DMS53 (cell line): ENCODE measurements around the gene KCTD17.
A peak's percentile ranks its signal among the peaks of the same experiment; 100 is the strongest.

ENCODE experiments used
- DNase-seq: peaks from one replicate; lab custom pipeline; 2025; lab: John Stamatoyannopoulos, UW

Gene KCTD17, protein sequence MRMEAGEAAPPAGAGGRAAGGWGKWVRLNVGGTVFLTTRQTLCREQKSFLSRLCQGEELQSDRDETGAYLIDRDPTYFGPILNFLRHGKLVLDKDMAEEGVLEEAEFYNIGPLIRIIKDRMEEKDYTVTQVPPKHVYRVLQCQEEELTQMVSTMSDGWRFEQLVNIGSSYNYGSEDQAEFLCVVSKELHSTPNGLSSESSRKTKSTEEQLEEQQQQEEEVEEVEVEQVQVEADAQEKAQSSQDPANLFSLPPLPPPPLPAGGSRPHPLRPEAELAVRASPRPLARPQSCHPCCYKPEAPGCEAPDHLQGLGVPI

GRCh38 chr22:37051391-37052385 is at the start of gene KCTD17:
Gene KCTD17, plus strand, starts transcription at chr22:37051742. Its CDS starts 19 bp downstream, at chr22:37051761.
- DNase-seq, result peak; percentile 69

DNA sequence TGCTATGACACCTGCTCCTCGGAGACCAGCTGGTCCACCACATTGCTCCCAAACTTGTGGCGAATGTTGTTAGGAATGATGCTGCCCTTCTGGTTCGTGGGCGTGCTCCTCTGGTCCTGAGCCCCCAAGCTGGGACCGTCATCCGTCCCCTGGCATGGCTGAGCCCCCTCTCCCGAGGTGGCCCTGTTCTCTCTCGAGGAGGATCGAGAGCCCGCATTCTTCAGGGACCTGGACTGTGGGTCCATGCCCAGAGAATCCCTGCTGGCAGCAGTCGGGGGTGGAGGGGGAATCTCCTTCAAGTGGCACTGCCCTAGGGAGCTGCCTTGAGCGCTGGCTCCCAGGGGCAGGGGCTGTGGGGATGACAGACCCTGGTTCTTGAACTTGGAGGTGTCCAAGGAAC is 49.7 kb upstream of the KCTD17 start:
- DNase-seq, result no peak

DNA sequence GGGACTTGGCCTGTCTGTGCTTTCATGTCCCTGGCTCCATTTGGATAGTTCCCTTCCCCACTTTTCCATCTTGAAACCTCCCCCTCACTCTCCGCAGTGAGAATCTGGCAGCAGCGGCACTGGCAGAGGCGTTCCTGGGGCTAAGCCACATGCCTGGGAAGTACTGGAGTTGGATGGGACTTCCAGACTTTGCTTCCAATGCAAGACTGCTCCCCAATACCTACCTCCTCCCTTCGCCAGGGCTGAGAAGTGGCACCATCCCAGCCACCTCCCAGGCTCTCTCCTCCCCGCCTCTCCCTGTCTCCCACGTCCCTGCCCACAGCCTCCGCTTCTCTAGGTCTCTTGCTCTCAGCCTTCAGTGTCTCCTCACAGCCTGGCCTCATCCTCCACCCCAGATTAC is 48.9 kb upstream of the KCTD17 start:
- DNase-seq, result no peak

GRCh38 chr22:37007651-37008050 is 43.9 kb upstream of the KCTD17 start:
- DNase-seq, result no peak

DNA sequence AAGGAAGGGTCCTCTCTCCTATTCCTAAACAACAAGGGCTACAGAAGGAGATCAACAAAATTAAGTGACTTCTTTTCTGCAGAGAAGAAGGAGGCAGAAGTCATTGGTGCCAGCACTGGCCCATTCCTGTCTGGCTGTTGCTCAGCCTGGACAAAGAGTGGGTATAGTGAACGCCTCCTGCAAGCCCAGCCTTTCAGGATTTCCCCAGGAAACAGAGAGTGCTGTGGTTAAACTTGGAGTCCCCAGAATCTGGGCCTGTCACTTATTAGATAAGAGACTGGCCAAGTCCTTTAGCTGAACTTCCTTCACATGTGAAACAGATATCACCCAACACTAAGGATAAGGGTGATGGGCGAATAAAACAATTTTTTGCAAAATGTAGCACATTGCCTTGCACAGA is 43.2 kb upstream of the KCTD17 start:
- no peak for DNase-seq

- DNase-seq, result no peak
Observed at GRCh38 chr22:37009490-37009889, 42.1 kb upstream of the KCTD17 start.

DNA sequence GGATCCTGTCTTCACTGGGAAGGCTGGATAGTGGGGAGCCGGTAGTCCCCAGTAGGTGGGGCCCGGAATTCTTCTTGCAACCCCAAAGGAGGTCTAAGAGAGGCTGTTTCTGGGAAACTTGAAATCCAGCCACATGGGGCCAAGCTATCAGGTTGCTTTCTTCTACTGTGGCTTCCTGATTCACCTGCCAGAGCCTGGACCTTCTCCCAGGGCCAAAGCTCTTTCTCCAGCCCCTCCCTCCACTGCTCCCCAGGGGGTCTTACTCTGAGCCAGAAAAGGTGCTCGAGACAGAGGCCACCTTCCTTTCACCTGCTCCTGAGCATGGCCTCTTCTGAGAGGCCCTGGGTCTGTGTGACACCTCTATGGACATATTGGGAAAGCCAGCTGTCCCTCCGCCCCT is 41.4 kb upstream of the KCTD17 start:
- DNase-seq, result no peak

DNA sequence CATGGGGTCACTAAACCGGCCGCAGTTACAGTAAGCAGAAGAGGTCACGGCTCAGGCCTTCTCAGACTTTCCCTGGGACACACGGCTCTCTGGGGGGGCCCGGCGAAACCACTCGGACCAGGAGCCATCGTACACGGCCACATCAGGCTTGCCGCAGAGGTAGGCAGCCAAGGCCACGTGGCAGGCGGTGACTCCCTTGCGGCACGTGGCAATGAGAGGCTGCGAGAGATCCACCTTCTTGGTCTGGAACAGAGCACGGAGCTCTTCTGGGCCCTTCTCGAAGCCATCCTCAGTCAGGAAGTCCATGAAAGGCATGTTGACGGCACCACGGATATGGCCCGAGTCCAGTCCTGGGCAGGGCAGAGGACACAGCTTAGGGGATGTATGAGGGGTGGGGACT is 40.6 kb upstream of the KCTD17 start:
- no peak for DNase-seq

DNA sequence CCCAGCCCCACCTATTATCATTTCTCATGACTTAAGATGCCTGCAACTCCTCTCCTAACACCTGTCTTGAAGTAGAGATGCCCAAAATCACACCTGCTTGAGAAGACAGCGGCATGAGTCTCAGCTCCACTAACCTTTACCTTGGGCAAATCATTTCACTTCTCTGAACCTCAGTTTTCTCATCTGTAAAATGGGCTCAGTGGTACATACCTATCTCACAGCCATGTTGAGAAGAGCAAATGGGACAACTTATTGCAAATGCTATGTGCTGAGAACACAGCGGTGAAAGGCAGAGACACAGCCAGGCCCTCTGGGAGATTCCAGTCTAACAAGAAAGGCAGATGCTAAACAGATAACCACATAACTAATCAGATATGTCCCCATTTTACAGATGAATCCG is 40.1 kb upstream of the KCTD17 start:
- DNase-seq, result no peak

- no peak for DNase-seq
Observed at GRCh38 chr22:37012262-37012904, 39.2 kb upstream of the KCTD17 start.

DNA sequence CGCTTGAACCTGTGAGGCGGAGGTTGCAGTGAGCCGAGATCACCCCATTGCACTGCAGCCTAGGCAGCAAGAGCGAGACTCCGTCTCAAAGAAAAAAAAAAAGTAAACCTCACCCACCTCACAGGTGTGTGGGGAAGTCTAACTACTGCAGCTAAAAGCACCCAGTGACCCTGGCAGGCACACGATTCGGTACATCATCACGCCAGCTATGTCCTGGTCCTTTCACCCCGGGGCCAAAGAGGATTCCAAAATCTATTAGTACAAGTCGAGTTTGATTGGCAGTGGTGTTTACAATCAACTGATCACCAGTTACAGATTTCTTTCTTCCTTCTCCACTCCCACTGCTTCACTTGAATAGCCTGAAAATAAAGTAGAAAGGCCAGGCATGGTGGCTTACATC is 38.6 kb upstream of the KCTD17 start:
- DNase-seq, result no peak

DNA sequence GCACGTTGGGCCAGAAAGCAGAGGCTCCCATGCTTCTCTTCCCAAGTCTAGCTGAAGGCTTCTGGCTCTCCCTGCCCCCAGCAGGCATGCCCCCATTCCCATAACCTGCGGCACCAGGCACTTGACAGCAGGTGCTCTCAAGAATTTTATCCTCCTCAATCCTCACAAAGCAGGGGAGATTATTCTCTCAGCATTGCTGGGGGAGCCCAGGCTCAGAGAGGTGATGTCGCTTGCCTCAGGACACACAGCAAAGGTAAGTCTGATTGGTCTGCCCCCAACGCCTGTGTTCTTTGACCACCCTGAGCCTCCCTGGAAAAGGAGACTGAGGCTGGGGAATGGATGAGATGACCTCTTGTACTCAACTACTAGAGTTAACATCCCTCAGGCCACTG is 37.1 kb upstream of the KCTD17 start:
- no peak for DNase-seq

DNA sequence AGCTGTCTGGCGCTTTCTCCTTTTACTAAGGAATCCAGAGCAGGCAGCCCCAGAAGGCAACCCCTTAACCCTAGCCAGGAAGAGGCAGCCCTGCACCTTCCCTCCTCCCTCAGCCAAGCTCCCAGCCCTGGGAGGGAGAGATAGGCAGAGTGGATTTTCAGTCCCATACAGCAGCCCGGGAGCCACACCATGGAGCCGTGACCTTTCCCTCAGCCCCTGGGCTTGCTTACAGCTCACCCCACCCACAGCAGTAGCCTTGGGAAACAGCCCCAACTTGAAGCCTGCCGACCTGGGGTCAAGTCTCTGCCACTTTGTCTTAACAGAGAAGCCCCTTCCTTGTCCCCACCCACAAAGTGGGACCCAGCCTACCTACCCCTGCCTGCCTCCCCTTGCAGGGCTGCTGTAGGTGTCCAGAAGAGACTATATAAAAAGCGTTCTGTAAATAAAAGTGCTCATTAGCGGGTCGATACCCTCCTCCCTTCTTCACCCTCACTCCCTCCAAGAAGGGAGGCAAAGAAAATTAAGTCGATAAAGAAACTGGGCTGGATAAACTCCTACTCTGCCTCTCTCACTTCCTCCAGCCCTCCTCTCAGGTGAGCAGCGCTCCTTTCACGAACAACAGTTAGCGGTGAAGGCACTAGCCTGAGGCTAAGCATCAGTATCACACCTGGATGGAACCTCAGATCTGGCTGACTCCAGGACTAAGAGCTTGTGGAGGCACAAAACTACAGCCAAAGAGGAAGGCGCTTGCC is 36.5 kb upstream of the KCTD17 start:
- DNase-seq, result no peak

DNA sequence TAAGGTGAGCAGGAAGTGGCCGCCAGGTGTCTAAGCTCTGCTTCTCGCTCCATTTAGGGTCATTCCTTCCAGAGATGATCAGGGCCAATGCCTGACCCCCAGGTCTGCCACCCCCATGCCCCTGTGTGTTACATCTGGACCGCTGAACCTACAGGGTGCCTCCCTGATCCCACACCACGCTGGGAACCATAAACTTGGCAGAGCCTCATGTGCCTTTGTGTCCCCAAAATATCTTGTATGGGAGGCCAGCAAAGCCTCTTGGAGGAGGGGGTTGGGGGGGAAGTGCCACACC is 36.0 kb upstream of the KCTD17 start:
- no peak for DNase-seq

DNA sequence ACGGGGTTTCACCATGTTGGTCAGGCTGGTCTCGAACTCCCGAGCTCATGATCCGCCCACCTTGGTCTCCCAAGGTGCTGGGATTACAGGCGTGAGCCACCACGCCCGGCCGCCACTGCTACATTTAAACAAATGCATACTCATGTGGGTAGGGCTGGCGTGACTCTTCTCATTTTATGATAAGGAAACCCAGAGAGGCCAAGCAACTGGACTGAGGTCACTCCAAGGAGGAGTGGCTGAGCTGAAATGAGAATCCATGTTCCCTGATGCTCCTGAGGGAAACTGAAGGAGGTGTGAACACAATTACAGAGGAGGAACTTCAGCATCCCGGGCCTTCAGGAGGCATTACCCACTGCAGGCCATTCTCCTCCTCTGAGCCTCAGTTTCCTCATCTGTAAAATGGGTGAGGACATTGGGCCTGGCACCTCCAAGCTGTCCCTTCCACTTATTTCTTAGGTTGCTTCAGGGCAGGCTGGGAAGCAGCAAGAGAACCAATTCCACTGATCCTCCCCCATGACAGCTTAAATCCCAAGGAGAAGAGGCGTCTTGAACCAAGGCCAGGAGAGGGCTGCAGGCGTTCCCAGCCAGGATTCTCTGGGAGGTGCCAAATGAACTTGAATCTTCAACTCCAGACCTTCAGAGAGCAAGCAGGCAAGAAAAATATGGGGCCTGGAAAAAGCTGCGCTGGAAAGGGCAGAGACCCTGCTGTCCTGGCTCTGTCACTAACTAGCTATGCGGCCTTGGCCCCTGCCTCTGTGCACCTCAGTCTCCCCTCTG is 35.2 kb upstream of the KCTD17 start:
- no peak for DNase-seq

DNA sequence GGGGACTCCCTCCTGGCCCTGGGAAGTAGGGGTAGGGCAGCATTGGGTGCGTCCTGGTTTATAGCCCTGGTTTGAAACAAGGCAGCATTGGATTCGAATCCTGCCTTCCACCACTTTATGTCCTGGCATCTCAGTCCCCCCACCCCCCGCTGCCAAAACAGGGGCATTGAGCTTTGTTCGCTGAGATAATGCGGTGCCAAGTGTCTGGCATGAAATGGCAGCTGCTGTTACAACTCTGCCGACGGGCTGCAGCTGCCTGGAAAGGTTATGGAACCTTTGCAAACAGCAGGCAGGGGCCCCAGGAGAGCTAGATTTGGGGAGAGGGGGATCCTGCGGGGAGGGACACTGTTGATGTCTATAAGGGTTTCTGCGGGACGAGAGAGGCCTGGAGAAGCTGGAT is 34.2 kb upstream of the KCTD17 start:
- DNase-seq, result no peak

GRCh38 chr22:37018086-37018814 is 33.3 kb upstream of the KCTD17 start:
- DNase-seq, result no peak

GRCh38 chr22:37018815-37019308 is 32.7 kb upstream of the KCTD17 start:
- peak; percentile 54 for DNase-seq

DNA sequence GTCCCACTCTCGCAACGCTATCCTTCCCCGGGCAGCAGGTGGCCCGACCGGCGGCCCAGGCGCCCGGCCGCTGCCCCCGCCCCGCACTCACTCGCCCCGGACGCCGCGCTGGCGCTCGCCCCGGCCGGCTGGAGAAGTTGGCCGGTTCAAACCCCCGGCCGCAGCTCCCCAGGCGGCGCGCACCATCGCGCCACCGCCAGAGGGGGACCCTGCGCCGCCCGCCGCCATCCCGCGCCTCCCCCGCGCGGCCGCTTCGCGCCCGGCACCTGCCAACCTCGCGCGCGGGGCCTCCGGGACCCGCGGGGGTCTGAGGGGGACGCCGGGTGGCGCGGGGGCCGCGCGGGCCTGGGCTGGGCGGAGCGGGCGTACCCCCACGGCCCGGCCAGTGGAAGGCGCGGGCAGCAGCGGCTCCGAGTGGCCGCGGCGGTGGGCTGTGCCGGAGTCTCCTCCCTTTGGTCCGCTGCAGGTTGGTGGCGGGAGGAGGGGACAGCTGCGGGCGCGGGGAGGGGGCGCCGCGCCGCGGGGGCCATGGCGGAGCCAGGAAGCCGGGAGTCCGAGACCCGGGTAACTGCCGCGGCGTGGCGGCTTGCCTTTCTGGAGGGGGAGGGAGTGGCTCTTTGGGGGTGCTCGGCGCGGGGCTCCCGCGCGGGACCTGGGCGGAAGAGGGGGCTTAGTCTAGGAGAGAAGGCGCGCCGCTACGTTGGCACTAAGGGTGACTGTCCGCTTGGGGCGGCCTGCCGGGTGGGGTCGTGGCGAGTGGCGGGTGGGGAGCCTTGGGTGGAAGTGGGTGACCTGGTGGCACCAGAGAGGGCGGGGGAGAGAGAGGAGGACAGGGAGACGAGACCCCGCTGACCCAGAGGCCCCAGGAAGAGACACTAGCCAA is 32.0 kb upstream of the KCTD17 start, which contains the start of the genes MPST and TST:
MPST (plus strand) TSS at position 434 of the 883 bp plus-strand sequence; CDS start at position 529, 95 bp downstream.
TST (minus strand) TSS at position 139 of the 883 bp plus-strand sequence. CDS start 715 bp downstream, outside the sequence.
- DNase-seq, result peak; percentile 59
